Activated naive CD8-positive, alpha-beta T cell (primary cell): ENCODE results near the gene PFKFB4.

Experiments
- H3K27ac Mint-ChIP-seq: one replicate; pipeline ENCODE4 v1.8.0; 2021; ENCODE audit warnings: mixed read lengths
- H3K27me3 Mint-ChIP-seq: one replicate; pipeline ENCODE4 v1.8.0; 2021; ENCODE audit warnings: mixed read lengths
- H3K36me3 Mint-ChIP-seq: one replicate; pipeline ENCODE4 v1.8.0; 2021; ENCODE audit warnings: mixed read lengths
- H3K4me1 Mint-ChIP-seq: one replicate; pipeline ENCODE4 v1.8.0; 2021; ENCODE audit warnings: low read depth, mixed read lengths
- H3K4me3 Mint-ChIP-seq: one replicate; pipeline ENCODE4 v1.8.0; 2021; ENCODE audit warnings: mild to moderate bottlenecking, mixed read lengths
- H3K9me3 Mint-ChIP-seq: one replicate; pipeline ENCODE4 v1.8.0; 2021; ENCODE audit warnings: low read depth, mixed read lengths

PFKFB4 gene

GRCh38 chr3:48592519-48593087, 36.0 kb upstream of the PFKFB4 start:
- peaks cover 6% of the 10 kb centered on the region for H3K36me3 Mint-ChIP-seq
- H3K27ac Mint-ChIP-seq = no peak overlapping the region
- H3K27me3 Mint-ChIP-seq = peaks cover 18% of the 10 kb centered on the region
- no peak overlapping the region for H3K4me3 Mint-ChIP-seq
- peaks cover 6% of the 10 kb centered on the region for H3K4me1 Mint-ChIP-seq
- no peaks in the 10 kb centered on the region for H3K9me3 Mint-ChIP-seq

GRCh38 chr3:48591886-48592518, 35.4 kb upstream of the PFKFB4 start:
- H3K36me3 Mint-ChIP-seq = peaks cover 2% of the 10 kb centered on the region
- H3K9me3 Mint-ChIP-seq = no peaks in the 10 kb centered on the region
- peaks cover 3% of the 10 kb centered on the region for H3K4me1 Mint-ChIP-seq
- peaks cover 20% of the 10 kb centered on the region for H3K27me3 Mint-ChIP-seq
- no peak overlapping the region for H3K4me3 Mint-ChIP-seq
- no peak overlapping the region for H3K27ac Mint-ChIP-seq

DNA sequence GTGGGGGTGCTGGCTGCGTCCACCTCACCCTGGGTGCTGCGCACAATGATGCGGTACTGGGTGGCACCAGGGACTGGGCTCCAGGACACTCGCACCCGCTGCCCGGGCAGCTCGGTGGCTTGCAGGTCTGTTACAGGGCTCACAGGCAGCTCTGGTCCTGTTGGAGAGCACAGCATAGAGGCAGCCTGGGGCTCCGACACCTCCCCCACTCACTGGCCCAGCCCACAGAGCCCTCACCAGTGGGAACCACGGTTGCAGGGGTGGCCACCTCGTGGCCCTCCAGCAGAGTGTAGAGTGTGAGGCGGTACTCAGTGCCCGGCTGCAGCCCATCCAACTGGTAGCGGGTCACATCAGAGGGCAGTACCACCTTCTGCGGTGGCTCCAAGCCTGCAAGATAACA, 34.8 kb upstream of the PFKFB4 start:
- Mint-ChIP-seq H3K27me3 (peaks cover 20% of the 10 kb centered on the region), H3K9me3 (no peaks in the 10 kb centered on the region), H3K27ac (no peak overlapping the region)

DNA sequence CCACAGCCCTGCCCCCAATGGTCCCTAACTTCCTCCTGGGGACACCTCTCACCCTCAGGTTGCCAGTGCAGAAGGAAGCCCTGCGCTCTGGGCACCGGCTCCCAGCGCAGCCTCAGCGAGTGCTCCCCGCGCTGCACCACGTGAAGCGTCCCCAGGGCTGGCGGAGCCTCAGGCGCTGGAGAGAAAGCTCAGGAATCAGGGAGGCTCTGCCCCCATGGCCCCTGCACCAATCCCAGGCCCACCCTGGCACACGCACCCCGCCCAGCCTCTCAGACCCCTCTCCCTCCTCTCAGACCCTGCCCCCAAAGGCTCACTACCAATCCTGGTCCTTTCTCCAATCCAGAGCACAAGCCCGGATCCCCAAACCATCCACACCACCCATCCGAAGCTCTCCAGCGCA, 31.6 kb upstream of the PFKFB4 start:
- Mint-ChIP-seq H3K4me1 (no peaks in the 10 kb centered on the region), H3K4me3 (no peak overlapping the region), H3K9me3 (no peaks in the 10 kb centered on the region), H3K27me3 (peaks cover 18% of the 10 kb centered on the region), H3K36me3 (peaks cover 2% of the 10 kb centered on the region), H3K27ac (no peak overlapping the region)

More for the DNA sequence above, 34.8 kb upstream of the PFKFB4 start:
- peaks cover 2% of the 10 kb centered on the region for H3K36me3 Mint-ChIP-seq
- no peak overlapping the region for H3K4me3 Mint-ChIP-seq
- H3K4me1 Mint-ChIP-seq = peaks cover 3% of the 10 kb centered on the region

GRCh38 chr3:48587686-48588085, 31.1 kb upstream of the PFKFB4 start:
- H3K4me3 Mint-ChIP-seq = no peak overlapping the region
- no peak overlapping the region for H3K27ac Mint-ChIP-seq

DNA sequence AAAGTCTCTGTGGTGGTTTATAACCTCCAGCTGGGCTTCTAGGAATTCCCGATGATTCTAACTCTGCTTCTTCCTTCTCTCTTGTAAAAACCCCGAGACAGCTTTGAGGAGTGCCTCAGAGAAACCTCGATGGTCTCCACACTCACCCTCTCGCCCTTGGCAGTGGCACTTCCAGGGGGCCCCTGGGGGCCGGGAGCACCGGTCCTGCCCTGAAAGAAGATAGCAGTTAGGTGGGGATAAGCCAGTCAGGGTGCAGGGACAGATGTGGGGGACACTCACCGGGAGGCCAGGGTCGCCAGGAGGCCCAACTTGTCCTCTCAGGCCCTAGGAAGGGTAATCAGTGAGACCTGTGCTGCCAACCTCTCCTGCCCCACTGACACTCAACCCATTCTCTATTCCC, 28.8 kb upstream of the PFKFB4 start:
- H3K4me1 Mint-ChIP-seq = no peaks in the 10 kb centered on the region

More at GRCh38 chr3:48587686-48588085, 31.1 kb upstream of the PFKFB4 start:
- H3K4me1 Mint-ChIP-seq = no peaks in the 10 kb centered on the region
- no peaks in the 10 kb centered on the region for H3K9me3 Mint-ChIP-seq
- H3K36me3 Mint-ChIP-seq = peaks cover 2% of the 10 kb centered on the region
- peaks cover 15% of the 10 kb centered on the region for H3K27me3 Mint-ChIP-seq

GRCh38 chr3:48584836-48585235, 28.2 kb upstream of the PFKFB4 start:
- H3K27me3 Mint-ChIP-seq = peaks cover 12% of the 10 kb centered on the region
- H3K27ac Mint-ChIP-seq = no peak overlapping the region
- H3K9me3 Mint-ChIP-seq = no peaks in the 10 kb centered on the region
- no peaks in the 10 kb centered on the region for H3K36me3 Mint-ChIP-seq
- H3K4me3 Mint-ChIP-seq = no peak overlapping the region
- no peaks in the 10 kb centered on the region for H3K4me1 Mint-ChIP-seq

More for the DNA sequence above, 28.8 kb upstream of the PFKFB4 start:
- peaks cover 12% of the 10 kb centered on the region for H3K27me3 Mint-ChIP-seq
- no peak overlapping the region for H3K27ac Mint-ChIP-seq
- no peaks in the 10 kb centered on the region for H3K36me3 Mint-ChIP-seq
- H3K9me3 Mint-ChIP-seq = no peaks in the 10 kb centered on the region
- no peak overlapping the region for H3K4me3 Mint-ChIP-seq

GRCh38 chr3:48581621-48582481, 25.2 kb upstream of the PFKFB4 start:
- Mint-ChIP-seq H3K27ac (no peak overlapping the region), H3K36me3 (no peaks in the 10 kb centered on the region), H3K4me1 (no peaks in the 10 kb centered on the region), H3K27me3 (no peaks in the 10 kb centered on the region), H3K9me3 (no peaks in the 10 kb centered on the region), H3K4me3 (no peak overlapping the region)

DNA sequence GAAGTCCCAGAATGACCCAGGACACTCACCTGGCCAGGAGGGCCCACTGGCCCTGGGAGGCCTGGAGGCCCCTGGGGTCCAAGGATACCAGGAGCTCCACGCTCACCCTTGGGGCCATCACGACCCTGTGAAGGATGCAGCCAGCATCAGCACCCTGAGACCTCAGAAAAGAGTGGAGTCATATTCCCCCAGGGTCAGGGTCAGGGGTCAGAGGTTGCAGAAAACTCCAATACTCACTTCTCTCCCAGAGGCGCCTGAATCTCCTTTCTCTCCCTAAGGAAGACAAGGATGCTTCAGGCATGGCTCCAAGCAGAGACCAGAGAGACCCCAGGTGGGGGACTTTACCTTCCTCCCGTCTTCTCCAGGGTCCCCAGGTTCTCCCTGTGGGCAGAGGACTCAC, 20.0 kb upstream of the PFKFB4 start:
- no peaks in the 10 kb centered on the region for H3K9me3 Mint-ChIP-seq
- H3K27ac Mint-ChIP-seq = no peak overlapping the region
- no peaks in the 10 kb centered on the region for H3K36me3 Mint-ChIP-seq
- no peak overlapping the region for H3K4me3 Mint-ChIP-seq
- no peaks in the 10 kb centered on the region for H3K27me3 Mint-ChIP-seq
- no peaks in the 10 kb centered on the region for H3K4me1 Mint-ChIP-seq

DNA sequence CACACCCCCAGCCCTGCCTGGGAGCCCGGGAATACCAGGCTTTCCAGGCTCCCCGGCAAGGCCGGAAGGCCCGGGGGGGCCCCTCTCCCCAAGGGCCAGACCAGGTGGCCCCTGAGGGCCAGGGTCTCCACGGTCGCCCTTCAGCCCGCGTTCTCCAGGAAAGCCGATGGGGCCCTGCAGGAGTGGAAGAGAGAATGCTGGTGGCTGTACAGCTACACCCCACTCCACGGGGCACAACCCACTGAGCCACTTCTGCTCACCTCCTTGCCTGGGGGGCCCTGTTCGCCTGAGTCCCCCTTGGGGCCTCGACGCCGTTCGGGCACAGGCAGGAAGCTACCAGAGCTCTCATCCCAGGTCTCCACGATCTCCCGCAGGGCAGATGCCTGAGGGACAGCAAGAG, 18.8 kb upstream of the PFKFB4 start:
- Mint-ChIP-seq H3K4me3 (no peak overlapping the region), H3K27me3 (no peaks in the 10 kb centered on the region), H3K27ac (no peak overlapping the region), H3K36me3 (no peaks in the 10 kb centered on the region), H3K4me1 (no peaks in the 10 kb centered on the region), H3K9me3 (no peaks in the 10 kb centered on the region)

DNA sequence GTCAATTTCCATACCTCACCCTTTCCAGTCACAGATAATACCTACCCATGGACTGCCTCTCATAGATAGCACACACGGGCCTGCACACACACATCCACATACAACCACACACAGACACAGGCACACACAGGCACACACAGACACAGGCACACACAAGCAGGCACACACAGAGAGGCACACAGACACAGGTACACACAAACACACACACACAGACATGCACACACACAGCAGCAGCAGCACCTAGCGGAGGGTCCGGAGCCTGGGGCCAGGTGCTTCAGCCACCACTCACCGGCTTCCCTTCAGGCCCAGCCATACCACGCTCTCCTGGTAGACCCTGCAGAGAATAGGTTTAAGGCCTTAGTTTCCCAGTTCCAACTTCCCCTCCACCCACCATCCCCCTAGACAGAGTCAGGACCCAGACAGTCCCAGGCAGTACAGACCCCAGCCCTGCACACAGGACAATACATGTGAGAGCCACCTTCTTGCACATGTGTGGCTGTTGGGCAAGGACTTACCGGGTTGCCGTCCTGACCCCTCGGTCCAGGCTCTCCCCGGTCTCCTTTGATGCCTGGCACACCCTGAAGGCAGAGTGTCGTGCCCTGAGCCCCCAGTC, 17.5 kb upstream of the PFKFB4 start:
- Mint-ChIP-seq H3K4me1 (no peaks in the 10 kb centered on the region), H3K36me3 (no peaks in the 10 kb centered on the region), H3K27me3 (no peaks in the 10 kb centered on the region), H3K4me3 (no peak overlapping the region), H3K27ac (no peak overlapping the region), H3K9me3 (no peaks in the 10 kb centered on the region)

DNA sequence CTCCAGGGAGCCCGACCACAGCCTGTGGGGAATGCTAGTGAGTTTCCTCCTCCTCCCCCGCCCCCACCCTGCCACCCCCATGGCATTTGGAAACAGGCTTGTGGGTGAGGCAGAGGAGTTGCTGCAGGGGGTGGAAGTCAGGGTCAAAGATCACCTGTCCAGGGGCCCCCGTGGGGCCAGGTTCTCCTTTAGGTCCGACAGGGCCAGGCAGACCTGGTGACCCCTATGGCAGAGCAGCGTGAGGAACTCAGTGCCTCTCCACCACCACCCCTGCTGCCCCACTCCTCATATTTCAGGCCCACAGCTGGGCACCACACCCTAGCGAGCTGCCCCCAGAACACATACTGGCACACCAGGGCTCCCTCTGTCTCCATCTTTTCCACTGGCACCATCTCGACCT, 15.9 kb upstream of the PFKFB4 start:
- no peaks in the 10 kb centered on the region for H3K27me3 Mint-ChIP-seq
- H3K9me3 Mint-ChIP-seq = no peaks in the 10 kb centered on the region
- H3K4me3 Mint-ChIP-seq = no peak overlapping the region
- H3K36me3 Mint-ChIP-seq = no peaks in the 10 kb centered on the region
- H3K4me1 Mint-ChIP-seq = no peaks in the 10 kb centered on the region
- H3K27ac Mint-ChIP-seq = no peak overlapping the region

DNA sequence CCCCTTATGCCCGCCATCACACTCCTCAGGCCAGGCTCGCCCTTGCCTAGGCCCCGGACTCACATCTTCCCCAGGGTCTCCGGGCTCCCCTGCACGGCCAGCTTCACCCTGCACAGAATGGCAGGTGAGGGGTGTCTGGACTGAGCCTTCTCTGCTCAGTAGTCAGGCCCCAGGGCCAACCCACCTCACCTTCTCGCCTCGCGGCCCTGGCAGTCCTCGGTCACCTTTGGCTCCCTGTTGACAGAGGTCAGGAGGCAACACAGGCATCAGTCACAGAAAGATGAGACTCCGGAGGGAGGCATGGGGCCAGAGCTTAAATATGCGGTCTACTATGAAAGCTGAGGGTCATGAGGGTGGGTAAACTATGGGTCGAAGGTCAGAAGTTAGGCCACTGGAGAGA, 15.3 kb upstream of the PFKFB4 start:
- no peaks in the 10 kb centered on the region for H3K27me3 Mint-ChIP-seq
- no peak overlapping the region for H3K27ac Mint-ChIP-seq
- H3K9me3 Mint-ChIP-seq = no peaks in the 10 kb centered on the region
- no peaks in the 10 kb centered on the region for H3K4me1 Mint-ChIP-seq
- no peak overlapping the region for H3K4me3 Mint-ChIP-seq
- H3K36me3 Mint-ChIP-seq = no peaks in the 10 kb centered on the region

DNA sequence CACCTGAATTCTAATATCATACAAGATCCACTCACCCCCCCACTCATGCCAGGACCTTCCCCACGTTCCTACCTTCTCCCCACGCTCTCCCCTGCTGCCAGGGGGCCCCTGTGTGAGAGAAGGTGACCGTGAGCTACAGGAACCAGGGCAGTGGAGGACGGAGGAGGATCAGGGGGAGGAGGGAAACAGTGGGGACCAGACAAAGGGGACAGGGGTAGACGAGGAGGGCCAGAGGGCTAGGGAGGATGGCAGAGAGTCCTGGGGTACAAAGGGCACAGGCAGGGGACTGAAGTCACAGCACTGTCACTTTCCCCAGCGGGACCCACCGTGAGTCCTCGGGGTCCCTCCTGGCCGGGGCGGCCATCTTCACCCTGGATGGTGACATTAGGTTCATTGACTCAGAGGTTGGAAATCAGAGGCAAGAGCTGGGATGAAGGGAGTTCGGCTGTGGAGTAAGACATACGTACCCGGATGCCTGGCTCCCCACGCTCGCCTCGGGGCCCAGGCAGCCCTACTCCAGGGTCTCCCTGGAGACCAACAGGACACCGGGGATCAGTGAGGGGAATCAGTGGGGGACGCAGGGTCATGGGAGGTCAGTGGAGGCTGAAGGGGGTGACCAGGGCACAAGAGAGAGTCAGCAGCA, 13.3 kb upstream of the PFKFB4 start:
- Mint-ChIP-seq H3K9me3 (no peaks in the 10 kb centered on the region), H3K27me3 (no peaks in the 10 kb centered on the region), H3K36me3 (no peaks in the 10 kb centered on the region), H3K4me3 (no peak overlapping the region), H3K27ac (no peak overlapping the region), H3K4me1 (no peaks in the 10 kb centered on the region)

DNA sequence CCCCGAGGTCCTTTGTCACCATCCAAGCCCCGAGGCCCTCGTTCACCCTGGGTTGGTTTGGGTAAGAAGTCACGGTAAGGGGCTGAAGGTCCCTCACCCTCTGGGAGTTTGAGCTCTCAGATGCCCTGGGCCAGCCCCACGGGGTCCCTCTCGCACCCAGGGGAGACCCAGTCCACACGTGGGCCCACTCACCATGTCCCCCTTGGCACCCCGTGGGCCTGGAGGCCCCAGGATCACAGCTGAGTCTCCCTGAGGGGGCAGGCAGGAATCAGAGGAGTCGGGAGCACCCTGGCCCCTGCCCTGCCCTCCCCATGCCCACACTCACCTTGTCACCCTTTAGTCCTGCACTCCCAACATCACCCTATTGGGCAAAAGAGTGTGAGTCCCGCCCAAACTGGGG, 12.8 kb upstream of the PFKFB4 start:
- H3K4me3 Mint-ChIP-seq = no peak overlapping the region
- H3K27me3 Mint-ChIP-seq = no peaks in the 10 kb centered on the region
- H3K36me3 Mint-ChIP-seq = no peaks in the 10 kb centered on the region
- no peaks in the 10 kb centered on the region for H3K9me3 Mint-ChIP-seq
- no peaks in the 10 kb centered on the region for H3K4me1 Mint-ChIP-seq
- H3K27ac Mint-ChIP-seq = no peak overlapping the region
